Fibroblast of lung (primary cell): Measurements from ENCODE around the gene RCOR3.

Source experiments
- EZH2 ChIP-seq: IDR thresholded peaks from 2 replicates; pipeline ENCODE4 v1.5.1; 2012; ENCODE audit warnings: low read length, control low read depth, mild to moderate bottlenecking; ENCODE audit errors: missing control alignments
- TF ChIP-seq, protein P1 (sequence below), 2 donors: IDR thresholded peaks in 1 of 2; conservative IDR thresholded peaks in 1 of 2; 1 replicate in 1 of 2; 2 replicates in 1 of 2; pipeline ENCODE4 v1.5.1; 2011 to 2012; ENCODE audit warnings: low read length in 2 of 2, control low read depth in 1 of 2, inconsistent platforms in 1 of 2, low read depth in 1 of 2, mild to moderate bottlenecking in 1 of 2

GRCh38 chr1:211313392-211313791, 54.2 kb downstream of the RCOR3 start:
- TF ChIP-seq, protein P1, sequence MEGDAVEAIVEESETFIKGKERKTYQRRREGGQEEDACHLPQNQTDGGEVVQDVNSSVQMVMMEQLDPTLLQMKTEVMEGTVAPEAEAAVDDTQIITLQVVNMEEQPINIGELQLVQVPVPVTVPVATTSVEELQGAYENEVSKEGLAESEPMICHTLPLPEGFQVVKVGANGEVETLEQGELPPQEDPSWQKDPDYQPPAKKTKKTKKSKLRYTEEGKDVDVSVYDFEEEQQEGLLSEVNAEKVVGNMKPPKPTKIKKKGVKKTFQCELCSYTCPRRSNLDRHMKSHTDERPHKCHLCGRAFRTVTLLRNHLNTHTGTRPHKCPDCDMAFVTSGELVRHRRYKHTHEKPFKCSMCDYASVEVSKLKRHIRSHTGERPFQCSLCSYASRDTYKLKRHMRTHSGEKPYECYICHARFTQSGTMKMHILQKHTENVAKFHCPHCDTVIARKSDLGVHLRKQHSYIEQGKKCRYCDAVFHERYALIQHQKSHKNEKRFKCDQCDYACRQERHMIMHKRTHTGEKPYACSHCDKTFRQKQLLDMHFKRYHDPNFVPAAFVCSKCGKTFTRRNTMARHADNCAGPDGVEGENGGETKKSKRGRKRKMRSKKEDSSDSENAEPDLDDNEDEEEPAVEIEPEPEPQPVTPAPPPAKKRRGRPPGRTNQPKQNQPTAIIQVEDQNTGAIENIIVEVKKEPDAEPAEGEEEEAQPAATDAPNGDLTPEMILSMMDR (conservative IDR thresholded peaks at IDR 0.05 in 1 of 2, IDR thresholded peaks at IDR 0.05 in 1 of 2; ENCODE audit: low read depth in 1 of 2, low read length in 2 of 2), result no peak
- TF ChIP-seq EZH2, result no peak
